ENCODE measurements around the gene DFFA. TPM values are rescaled to one million over a fixed set of nuclear protein-coding genes. Genes with fewer than 3 reads are reported as not detected.

The DFFA gene
- total and polyA plus RNA-seq, 8 donors: 37.6 to 45.6 (median 42.3) TPM

- Histone ChIP-seq H3K27me3 (no peaks in the 10 kb centered on the region), H3K27ac (no peak overlapping the region), H3K4me3 (no peak overlapping the region), H3K36me3 (peaks cover 0 to 14% of the 10 kb centered on the region in 2 donors), H3K9me3 (no peaks in the 10 kb centered on the region), H3K4me1 (no peaks in the 10 kb centered on the region)
- TF ChIP-seq CTCF (IDR thresholded peaks at IDR 0.05): no peak
- ATAC-seq (no peak), DNase-seq (no peak)
- intact Hi-C loops (cut with DNase I): no loop called here
Measured at GRCh38 chr1:10444795-10445397, 27.4 kb downstream of the DFFA start.

GRCh38 chr1:10444248-10444647 lies 28.1 kb downstream of the DFFA start:
- Histone ChIP-seq H3K36me3 (peaks cover 0 to 14% of the 10 kb centered on the region in 2 donors), H3K4me1 (no peaks in the 10 kb centered on the region), H3K27ac (no peak overlapping the region), H3K9me3 (no peaks in the 10 kb centered on the region), H3K4me3 (no peak overlapping the region), H3K27me3 (no peaks in the 10 kb centered on the region)
- ATAC-seq (no peak), DNase-seq (no peak)
- TF ChIP-seq CTCF (IDR thresholded peaks at IDR 0.05): no peak
- intact Hi-C loops (cut with DNase I): no loop called here

GRCh38 chr1:10440794-10441193 lies 31.5 kb downstream of the DFFA start:
- Histone ChIP-seq H3K27ac (no peak overlapping the region), H3K36me3 (peaks cover 0 to 14% of the 10 kb centered on the region in 2 donors), H3K27me3 (no peaks in the 10 kb centered on the region), H3K9me3 (no peaks in the 10 kb centered on the region), H3K4me1 (no peaks in the 10 kb centered on the region), H3K4me3 (no peak overlapping the region)
- ATAC-seq: no peak
- intact Hi-C loops (cut with DNase I): no loop called here
- no peak for DNase-seq
- no peak for TF ChIP-seq CTCF (IDR thresholded peaks at IDR 0.05)

GRCh38 chr1:10440305-10440704 lies 32.0 kb downstream of the DFFA start:
- Histone ChIP-seq H3K27me3 (no peaks in the 10 kb centered on the region), H3K36me3 (peaks cover 0 to 14% of the 10 kb centered on the region in 2 donors), H3K9me3 (no peaks in the 10 kb centered on the region), H3K4me1 (no peaks in the 10 kb centered on the region), H3K4me3 (no peak overlapping the region), H3K27ac (no peak overlapping the region)
- intact Hi-C loops (cut with DNase I): no loop called here
- DNase-seq: no peak
- TF ChIP-seq CTCF (IDR thresholded peaks at IDR 0.05): no peak
- no peak for ATAC-seq

- no peak for DNase-seq
- H3K36me3 ChIP-seq: peaks cover 0 to 10% of the 10 kb centered on the region in 2 donors
- ATAC-seq: peak; percentile 82
- intact Hi-C loops (cut with DNase I): loop anchor here in 1 of 2 donors (10.0 kb wide), 1 partner anchor 56 kb away; no protein-coding TSS in a partner anchor
- H3K27ac ChIP-seq: no peak overlapping the region
- H3K9me3 ChIP-seq: no peaks in the 10 kb centered on the region
- no peak for TF ChIP-seq CTCF (IDR thresholded peaks at IDR 0.05)
- H3K4me1 ChIP-seq: no peaks in the 10 kb centered on the region
- H3K4me3 ChIP-seq: no peak overlapping the region
- H3K27me3 ChIP-seq: no peaks in the 10 kb centered on the region
Measured at GRCh38 chr1:10438677-10439163, 33.6 kb downstream of the DFFA start.
